ENCODE measurements around the gene HDGFL1. TPM values are rescaled to one million over a fixed set of nuclear protein-coding genes. Genes with fewer than 3 reads are reported as not detected.

HDGFL1 gene
- total RNA-seq, 1 experiment from 2014 or later: not detected

GRCh38 chr6:22582417-22583205 is 13.2 kb downstream of the HDGFL1 start:
- H4K20me1 ChIP-seq (ENCODE audit: insufficient read depth): no peaks in the 10 kb centered on the region
- no peaks in the 10 kb centered on the region for H3F3A ChIP-seq (ENCODE audit: insufficient read depth, low read depth)
- no peaks in the 10 kb centered on the region for H3K36me3 ChIP-seq (ENCODE audit: low read depth)
- H3K27ac ChIP-seq: no peak overlapping the region
- no peaks in the 10 kb centered on the region for H3K79me2 ChIP-seq (ENCODE audit: low read depth)
- TF ChIP-seq EZH2 (IDR thresholded peaks at IDR 0.05; ENCODE audit: low read depth): no peak
- TF ChIP-seq CTCF (conservative IDR thresholded peaks at IDR 0.05): no peak
- H2AFZ ChIP-seq: no peak overlapping the region
- no peaks in the 10 kb centered on the region for H3K9me2 ChIP-seq (ENCODE audit: insufficient read depth)
- no peak for DNase-seq
- ChIA-PET CTCF (no interaction called here), POLR2A (ENCODE audit: unreplicated experiment) (no interaction called here)
- no peak overlapping the region for H3K4me3 ChIP-seq
- no peaks in the 10 kb centered on the region for H3K27me3 ChIP-seq (ENCODE audit: insufficient read depth, low read depth)
- no TSS peak for BruUV-seq (replicated peaks)
- no peaks in the 10 kb centered on the region for H3K9me3 ChIP-seq (ENCODE audit: insufficient read depth, low read depth)
- intact Hi-C loops (cut with micrococcal nuclease; ENCODE audit: unreplicated experiment): no loop called here
- H3K4me1 ChIP-seq (replicated peaks; ENCODE audit: insufficient read depth): no peaks in the 10 kb centered on the region
- no peak overlapping the region for H3K4me2 ChIP-seq

GRCh38 chr6:22583230-22583629 is 13.9 kb downstream of the HDGFL1 start:
- H3F3A ChIP-seq (ENCODE audit: insufficient read depth, low read depth): no peaks in the 10 kb centered on the region
- H3K4me1 ChIP-seq (replicated peaks; ENCODE audit: insufficient read depth): no peaks in the 10 kb centered on the region
- H4K20me1 ChIP-seq (ENCODE audit: insufficient read depth): no peaks in the 10 kb centered on the region
- DNase-seq: no peak
- no peak for TF ChIP-seq EZH2 (IDR thresholded peaks at IDR 0.05; ENCODE audit: low read depth)
- TF ChIP-seq CTCF (conservative IDR thresholded peaks at IDR 0.05): no peak
- no peak overlapping the region for H3K4me3 ChIP-seq
- no peaks in the 10 kb centered on the region for H3K9me3 ChIP-seq (ENCODE audit: insufficient read depth, low read depth)
- no peak overlapping the region for H3K4me2 ChIP-seq
- intact Hi-C loops (cut with micrococcal nuclease; ENCODE audit: unreplicated experiment): no loop called here
- H3K27me3 ChIP-seq (ENCODE audit: insufficient read depth, low read depth): no peaks in the 10 kb centered on the region
- POLR2A ChIA-PET (ENCODE audit: unreplicated experiment): no interaction called here
- no peaks in the 10 kb centered on the region for H3K36me3 ChIP-seq (ENCODE audit: low read depth)
- no peak overlapping the region for H2AFZ ChIP-seq
- H3K27ac ChIP-seq: no peak overlapping the region
- H3K9me2 ChIP-seq (ENCODE audit: insufficient read depth): no peaks in the 10 kb centered on the region
- H3K79me2 ChIP-seq (ENCODE audit: low read depth): no peaks in the 10 kb centered on the region
- CTCF ChIA-PET: no interaction called here
- BruUV-seq (replicated peaks): no TSS peak

DNA sequence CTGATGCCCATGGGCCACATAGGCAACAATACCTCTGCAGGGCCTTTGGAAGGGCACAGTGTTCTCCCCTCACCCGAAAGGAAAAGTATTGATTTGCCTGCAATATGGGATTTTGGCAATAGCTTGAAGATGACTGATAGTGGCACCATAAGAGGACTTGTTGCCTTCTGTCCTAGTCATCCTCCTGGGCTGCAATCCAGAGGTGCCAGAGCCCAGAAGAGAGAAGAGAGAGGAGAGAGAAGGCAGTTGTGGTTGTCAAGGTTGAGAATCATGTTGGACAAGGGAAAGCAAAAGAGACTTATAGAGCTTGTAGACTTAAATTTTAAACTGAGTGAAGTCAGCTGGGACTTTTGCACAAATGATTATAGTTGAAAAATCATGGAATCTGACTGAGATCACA is 14.6 kb downstream of the HDGFL1 start:
- ChIA-PET POLR2A (ENCODE audit: unreplicated experiment) (no interaction called here), CTCF (no interaction called here)
- no peaks in the 10 kb centered on the region for H3F3A ChIP-seq (ENCODE audit: insufficient read depth, low read depth)
- no peak overlapping the region for H3K27ac ChIP-seq
- H4K20me1 ChIP-seq (ENCODE audit: insufficient read depth): no peaks in the 10 kb centered on the region
- H3K79me2 ChIP-seq (ENCODE audit: low read depth): no peaks in the 10 kb centered on the region
- no TSS peak for BruUV-seq (replicated peaks)
- DNase-seq: no peak
- no peak overlapping the region for H3K4me2 ChIP-seq
- H3K9me2 ChIP-seq (ENCODE audit: insufficient read depth): no peaks in the 10 kb centered on the region
- no peak overlapping the region for H2AFZ ChIP-seq
- H3K4me1 ChIP-seq (replicated peaks; ENCODE audit: insufficient read depth): no peaks in the 10 kb centered on the region
- H3K27me3 ChIP-seq (ENCODE audit: insufficient read depth, low read depth): no peaks in the 10 kb centered on the region
- H3K4me3 ChIP-seq: no peak overlapping the region
- H3K36me3 ChIP-seq (ENCODE audit: low read depth): no peaks in the 10 kb centered on the region
- TF ChIP-seq CTCF (conservative IDR thresholded peaks at IDR 0.05): no peak
- TF ChIP-seq EZH2 (IDR thresholded peaks at IDR 0.05; ENCODE audit: low read depth): no peak
- H3K9me3 ChIP-seq (ENCODE audit: insufficient read depth, low read depth): no peaks in the 10 kb centered on the region
- intact Hi-C loops (cut with micrococcal nuclease; ENCODE audit: unreplicated experiment): no loop called here
